GM19467 (cell line): ENCODE data around the gene NCOA7.

Experiments
- ATAC-seq: cut with Tn5 transposase; IDR thresholded peaks from one replicate; pipeline ENCODE4 v1.9.1; 2021; ENCODE audit warnings: mild to moderate bottlenecking, moderate library complexity; ENCODE audit not compliant: unreplicated experiment

Gene NCOA7

GRCh38 chr6:125790358-125791150 lies at the start of gene NCOA7:
NCOA7 (plus strand) TSS chr6:125790960; CDS start chr6:125815355, 24,395 bp downstream.
- ATAC-seq = peak; percentile 75

- no peak for ATAC-seq
These were observed 49.4 kb upstream of the NCOA7 start for GRCh38 chr6:125741336-125741735.

- no peak for ATAC-seq
These were observed 48.7 kb upstream of the NCOA7 start for GRCh38 chr6:125742024-125742423.

GRCh38 chr6:125742464-125743120 lies 48.2 kb upstream of the NCOA7 start:
- ATAC-seq = no peak

- ATAC-seq = no peak
These were observed 47.2 kb upstream of the NCOA7 start for GRCh38 chr6:125743604-125744003.

- no peak for ATAC-seq
These were observed 45.3 kb upstream of the NCOA7 start for GRCh38 chr6:125745281-125746018.

GRCh38 chr6:125746019-125746414 lies 44.7 kb upstream of the NCOA7 start:
- no peak for ATAC-seq

GRCh38 chr6:125746731-125747588 lies 43.8 kb upstream of the NCOA7 start:
- peak; percentile 57 for ATAC-seq

- no peak for ATAC-seq
These were observed 43.0 kb upstream of the NCOA7 start for GRCh38 chr6:125747589-125748405.

- no peak for ATAC-seq
These were observed 42.2 kb upstream of the NCOA7 start for GRCh38 chr6:125748406-125749172.

GRCh38 chr6:125749173-125749864 lies 41.4 kb upstream of the NCOA7 start, which contains the start of gene HEY2:
HEY2 (plus strand) TSS chr6:125749632; CDS start chr6:125749777, 145 bp downstream.
- ATAC-seq = peak; percentile 82

- no peak for ATAC-seq
These were observed 40.7 kb upstream of the NCOA7 start for GRCh38 chr6:125749865-125750691.

- ATAC-seq = no peak
These were observed 39.9 kb upstream of the NCOA7 start for GRCh38 chr6:125750692-125751333.

GRCh38 chr6:125751334-125751916 lies 39.3 kb upstream of the NCOA7 start:
- ATAC-seq = no peak

- no peak for ATAC-seq
These were observed 38.0 kb upstream of the NCOA7 start for GRCh38 chr6:125752773-125753172.

GRCh38 chr6:125753218-125753936 lies 37.4 kb upstream of the NCOA7 start:
- ATAC-seq = no peak
